Uterus (tissue), 2 donors: ENCODE data around the gene STT3A.
A peak's percentile ranks its signal among the peaks of the same experiment; 100 is the strongest.

Source experiments
- POLR2A ChIP-seq, 2 donors: fragments of 450-650 bp; IDR thresholded peaks; one replicate each; pipeline ENCODE4 v1.6.1; 2016; ENCODE audit warnings: antibody characterized with exemption in 2 of 2, mild to moderate bottlenecking in 1 of 2, moderate library complexity in 1 of 2
- TF ChIP-seq, protein P1 (sequence below), 4 experiments: fragments of 200-600 bp in 2 of 4; fragments of 450-650 bp in 2 of 4; sonication (generic) in 2 of 4; IDR thresholded peaks; one replicate each; pipeline ENCODE4 v1.5.1; 2016 to 2019; ENCODE audit warnings: antibody characterized with exemption in 4 of 4, mild to moderate bottlenecking in 2 of 4, moderate library complexity in 1 of 4

DNA sequence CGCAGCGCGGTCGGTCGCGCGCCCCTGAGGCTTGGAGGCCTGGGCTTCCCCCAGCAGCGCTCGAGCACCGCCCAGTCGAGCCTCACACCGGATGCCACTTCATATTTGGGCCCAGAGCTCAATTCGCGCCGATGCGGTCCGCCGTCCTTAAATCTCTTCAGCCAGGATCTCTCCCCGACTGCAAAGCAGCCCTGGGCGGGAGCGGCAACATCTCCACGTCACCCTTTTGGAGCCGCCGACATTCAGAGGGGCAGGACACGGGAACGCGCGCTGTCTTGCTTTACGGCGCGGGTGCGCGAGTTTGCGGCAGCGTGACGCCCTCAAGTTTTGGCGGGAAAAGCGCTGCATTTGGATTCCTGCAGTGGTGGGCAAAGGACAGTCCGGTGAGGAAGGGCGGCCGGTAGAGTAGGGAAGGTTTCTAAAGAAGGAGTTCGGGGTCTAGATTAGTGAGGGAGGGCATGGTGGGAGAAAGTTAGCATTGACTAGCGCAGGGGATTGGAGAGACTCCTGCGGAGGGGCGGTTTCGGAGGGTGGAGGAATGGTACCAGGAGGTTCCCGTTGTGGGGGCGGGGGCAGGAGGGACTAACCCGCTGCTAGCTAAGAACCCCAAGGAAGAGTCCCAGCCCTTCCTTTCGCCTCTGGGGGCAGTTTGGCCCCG is 33.1 kb downstream of the STT3A start:
- peak; percentile 45 to 70 for TF ChIP-seq POLR2A (IDR thresholded peaks at IDR 0.05)
- TF ChIP-seq, protein P1, sequence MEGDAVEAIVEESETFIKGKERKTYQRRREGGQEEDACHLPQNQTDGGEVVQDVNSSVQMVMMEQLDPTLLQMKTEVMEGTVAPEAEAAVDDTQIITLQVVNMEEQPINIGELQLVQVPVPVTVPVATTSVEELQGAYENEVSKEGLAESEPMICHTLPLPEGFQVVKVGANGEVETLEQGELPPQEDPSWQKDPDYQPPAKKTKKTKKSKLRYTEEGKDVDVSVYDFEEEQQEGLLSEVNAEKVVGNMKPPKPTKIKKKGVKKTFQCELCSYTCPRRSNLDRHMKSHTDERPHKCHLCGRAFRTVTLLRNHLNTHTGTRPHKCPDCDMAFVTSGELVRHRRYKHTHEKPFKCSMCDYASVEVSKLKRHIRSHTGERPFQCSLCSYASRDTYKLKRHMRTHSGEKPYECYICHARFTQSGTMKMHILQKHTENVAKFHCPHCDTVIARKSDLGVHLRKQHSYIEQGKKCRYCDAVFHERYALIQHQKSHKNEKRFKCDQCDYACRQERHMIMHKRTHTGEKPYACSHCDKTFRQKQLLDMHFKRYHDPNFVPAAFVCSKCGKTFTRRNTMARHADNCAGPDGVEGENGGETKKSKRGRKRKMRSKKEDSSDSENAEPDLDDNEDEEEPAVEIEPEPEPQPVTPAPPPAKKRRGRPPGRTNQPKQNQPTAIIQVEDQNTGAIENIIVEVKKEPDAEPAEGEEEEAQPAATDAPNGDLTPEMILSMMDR (IDR thresholded peaks at IDR 0.05): peak in 1 of 4 experiments; percentile 10
